Fibroblast of skin of right biceps (primary cell): ENCODE measurements around the gene CCDC124.
"Not testable (repeated sequence)": the region's sequence is repeated elsewhere in the genome, so short reads cannot be mapped to it uniquely, and the experiment has no call there.

Source experiments
- DNase-seq: peaks from one replicate; pipeline ENCODE4 v3.0.0-alpha.2; 2013

The CCDC124 gene

GRCh38 chr19:17957149-17957849, 24.5 kb downstream of the CCDC124 start:
- no peak for DNase-seq

- DNase-seq, result no peak
These were observed 25.1 kb downstream of the CCDC124 start for GRCh38 chr19:17957885-17958284.

GRCh38 chr19:17963936-17964691, 31.3 kb downstream of the CCDC124 start:
- DNase-seq, result no peak

GRCh38 chr19:17965370-17966128, 32.7 kb downstream of the CCDC124 start:
- DNase-seq, result no peak

- no peak for DNase-seq
These were observed 33.3 kb downstream of the CCDC124 start for GRCh38 chr19:17966129-17966483.

GRCh38 chr19:17966550-17967256, 33.9 kb downstream of the CCDC124 start, which contains the start of gene KCNN1:
TSS of gene KCNN1 (plus strand) at chr19:17967107. CDS start at chr19:17973889, 6,782 bp downstream.
- DNase-seq, result no peak

GRCh38 chr19:17967257-17968051, 34.6 kb downstream of the CCDC124 start:
- no peak for DNase-seq

GRCh38 chr19:17968362-17968761, 35.5 kb downstream of the CCDC124 start:
- no peak for DNase-seq

GRCh38 chr19:17969096-17969792, 36.4 kb downstream of the CCDC124 start:
- DNase-seq, result no peak

- no peak for DNase-seq
These were observed 39.4 kb downstream of the CCDC124 start for GRCh38 chr19:17972230-17972629.

- DNase-seq, result no peak
These were observed 40.9 kb downstream of the CCDC124 start for GRCh38 chr19:17973759-17974158.

- no peak for DNase-seq
These were observed 41.7 kb downstream of the CCDC124 start for GRCh38 chr19:17974551-17974950.

- no peak for DNase-seq
These were observed 42.2 kb downstream of the CCDC124 start for GRCh38 chr19:17975032-17975431.

- DNase-seq, result no peak
These were observed 44.2 kb downstream of the CCDC124 start for GRCh38 chr19:17977021-17977420.

GRCh38 chr19:17977488-17977887, 44.7 kb downstream of the CCDC124 start:
- no peak for DNase-seq

- no peak for DNase-seq
These were observed 48.8 kb downstream of the CCDC124 start for GRCh38 chr19:17981611-17982010.

- no peak for DNase-seq
These were observed 49.6 kb downstream of the CCDC124 start for GRCh38 chr19:17982430-17982829.

- DNase-seq, result no peak
These were observed 52.4 kb downstream of the CCDC124 start for GRCh38 chr19:17985037-17985818.

- DNase-seq, result not testable (repeated sequence)
These were observed 53.8 kb downstream of the CCDC124 start for GRCh38 chr19:17986569-17986968.

- no peak for DNase-seq
These were observed 55.3 kb downstream of the CCDC124 start for GRCh38 chr19:17988161-17988560.
